Thyroid gland (tissue), 4 donors: ENCODE data around the gene RPGRIP1L.

Experiments
- CTCF ChIP-seq, 6 experiments: fragments of 200-600 bp in 3 of 6; fragments of 450-650 bp in 3 of 6; sonication (generic) in 3 of 6; IDR thresholded peaks; one replicate each; pipeline ENCODE4 v1.5.1; 2016 to 2019; ENCODE audit warnings: antibody characterized with exemption in 6 of 6, mild to moderate bottlenecking in 2 of 6, inconsistent platforms in 1 of 6, moderate library complexity in 1 of 6
- POLR2A ChIP-seq, 2 donors: fragments of 450-650 bp; IDR thresholded peaks; one replicate each; pipeline ENCODE4 v1.6.1; 2017; ENCODE audit warnings: antibody characterized with exemption in 2 of 2, mild to moderate bottlenecking in 2 of 2, moderate library complexity in 1 of 2

- no peak for TF ChIP-seq CTCF (IDR thresholded peaks at IDR 0.05)
- TF ChIP-seq POLR2A (IDR thresholded peaks at IDR 0.05) = no peak
Observed at GRCh38 chr16:53690771-53691170, 12.9 kb downstream of the RPGRIP1L start.
